ENCODE data around the gene BAHCC1. TPM values are rescaled to one million over a fixed set of nuclear protein-coding genes. Genes with fewer than 3 reads are reported as not detected.

BAHCC1 gene
- total and polyA plus RNA-seq, 8 donors, result 4.9 to 56.2 (median 9.4) TPM

GRCh38 chr17:81484195-81484979, 89.1 kb downstream of the BAHCC1 start:
- Histone ChIP-seq H3K4me3 (peak overlapping the region; percentile 36 to 56 (median 39)), H3K36me3 (no peaks in the 10 kb centered on the region), H3K9me3 (no peaks in the 10 kb centered on the region), H3K27me3 (peaks cover 0 to 32% (median 3%) of the 10 kb centered on the region in 3 donors), H3K4me1 (peaks cover 47 to 75% (median 56%) of the 10 kb centered on the region in 4 donors), H3K27ac (no peak overlapping the region)
- WGBS, 5 donors, result 5 to 26% (median 8%) methylated on average over 14 to 60 of the region's 60 CpGs
- DNase-seq, result peak; percentile 93 to 96
- TF ChIP-seq CTCF (IDR thresholded peaks at IDR 0.05) (peak in 5 of 7 experiments; percentile 70 to 100 (median 100)), POLR2AphosphoS5 (IDR thresholded peaks at IDR 0.05) (peak in 1 of 3 donors; percentile 66), POLR2A (IDR thresholded peaks at IDR 0.05) (no peak)
- intact Hi-C loops (cut with DNase I; ENCODE audit: low total_unique reads), result loop anchor here (10.0 kb wide), 3 partner anchors 50 to 180 kb away; no protein-coding TSS in a partner anchor

- no peak overlapping the region for H3K27ac ChIP-seq
- H3K9me3 ChIP-seq, result no peaks in the 10 kb centered on the region
- peaks cover 39 to 69% (median 51%) of the 10 kb centered on the region in 4 donors for H3K4me1 ChIP-seq
- H3K4me3 ChIP-seq, result no peak overlapping the region
- TF ChIP-seq POLR2AphosphoS5 (IDR thresholded peaks at IDR 0.05) (no peak), EP300 (IDR thresholded peaks at IDR 0.05) (no peak), POLR2A (IDR thresholded peaks at IDR 0.05) (no peak), CTCF (IDR thresholded peaks at IDR 0.05) (no peak)
- no peaks in the 10 kb centered on the region for H3K36me3 ChIP-seq
- H3K27me3 ChIP-seq, result peaks cover 0 to 26% (median 0%) of the 10 kb centered on the region in 3 donors
- intact Hi-C loops (cut with DNase I; ENCODE audit: low total_unique reads), result loop anchor here (10.0 kb wide), 3 partner anchors 52 to 182 kb away; no protein-coding TSS in a partner anchor
- no peak for DNase-seq
- 63 to 87% (median 79%) methylated on average over 17 of the region's 17 CpGs for WGBS, 5 donors
These were observed 91.0 kb downstream of the BAHCC1 start for GRCh38 chr17:81486199-81486810.

GRCh38 chr17:81487089-81487486, 91.8 kb downstream of the BAHCC1 start:
- no peak overlapping the region for H3K27ac ChIP-seq
- DNase-seq, result no peak
- intact Hi-C loops (cut with DNase I; ENCODE audit: low total_unique reads), result loop anchor here (10.0 kb wide), 3 partner anchors 52 to 182 kb away; no protein-coding TSS in a partner anchor
- no peaks in the 10 kb centered on the region for H3K9me3 ChIP-seq
- WGBS, 5 donors, result 73 to 86% (median 75%) methylated on average over 10 of the region's 10 CpGs
- H3K36me3 ChIP-seq, result no peaks in the 10 kb centered on the region
- peak overlapping the region in 3 of 4 donors; percentile 49 to 61 (median 58) for H3K4me3 ChIP-seq
- peaks cover 31 to 67% (median 45%) of the 10 kb centered on the region in 4 donors for H3K4me1 ChIP-seq
- TF ChIP-seq CTCF (IDR thresholded peaks at IDR 0.05), result no peak
- TF ChIP-seq POLR2A (IDR thresholded peaks at IDR 0.05), result no peak
- no peak for TF ChIP-seq POLR2AphosphoS5 (IDR thresholded peaks at IDR 0.05)
- TF ChIP-seq EP300 (IDR thresholded peaks at IDR 0.05), result no peak
- peaks cover 0 to 22% (median 0%) of the 10 kb centered on the region in 3 donors for H3K27me3 ChIP-seq

GRCh38 chr17:81487487-81488275, 92.4 kb downstream of the BAHCC1 start:
- intact Hi-C loops (cut with DNase I; ENCODE audit: low total_unique reads), result loop anchor here (10.0 kb wide), 3 partner anchors 53 to 183 kb away; no protein-coding TSS in a partner anchor
- no peaks in the 10 kb centered on the region for H3K9me3 ChIP-seq
- peaks cover 28 to 62% (median 43%) of the 10 kb centered on the region in 4 donors for H3K4me1 ChIP-seq
- peak; percentile 85 to 94 for DNase-seq
- peak overlapping the region; percentile 76 to 89 (median 86) for H3K27ac ChIP-seq
- H3K27me3 ChIP-seq, result peaks cover 0 to 23% (median 0%) of the 10 kb centered on the region in 3 donors
- H3K36me3 ChIP-seq, result no peaks in the 10 kb centered on the region
- WGBS, 5 donors, result 8 to 88% (median 13%) methylated on average over 7 to 87 of the region's 87 CpGs
- no peak for TF ChIP-seq EP300 (IDR thresholded peaks at IDR 0.05)
- peak in 2 of 3 donors; percentile 73 to 83 for TF ChIP-seq POLR2AphosphoS5 (IDR thresholded peaks at IDR 0.05)
- peak overlapping the region; percentile 49 to 64 (median 60) for H3K4me3 ChIP-seq
